HG03558 (cell line): ENCODE measurements around the gene MLX.
"Not testable (repeated sequence)": the region's sequence is repeated elsewhere in the genome, so short reads cannot be mapped to it uniquely, and the experiment has no call there.

Source experiments
- ATAC-seq: cut with Tn5 transposase; IDR thresholded peaks from one replicate; pipeline ENCODE4 v1.9.1; 2021; ENCODE audit warnings: moderate number of reproducible peaks; ENCODE audit not compliant: unreplicated experiment; ENCODE audit errors: extremely low read depth

Gene MLX

GRCh38 chr17:42609814-42610801 lies 43.2 kb downstream of the MLX start:
- ATAC-seq = not testable (repeated sequence)

- ATAC-seq = no peak
Measured at GRCh38 chr17:42612013-42612412, 45.1 kb downstream of the MLX start.

DNA sequence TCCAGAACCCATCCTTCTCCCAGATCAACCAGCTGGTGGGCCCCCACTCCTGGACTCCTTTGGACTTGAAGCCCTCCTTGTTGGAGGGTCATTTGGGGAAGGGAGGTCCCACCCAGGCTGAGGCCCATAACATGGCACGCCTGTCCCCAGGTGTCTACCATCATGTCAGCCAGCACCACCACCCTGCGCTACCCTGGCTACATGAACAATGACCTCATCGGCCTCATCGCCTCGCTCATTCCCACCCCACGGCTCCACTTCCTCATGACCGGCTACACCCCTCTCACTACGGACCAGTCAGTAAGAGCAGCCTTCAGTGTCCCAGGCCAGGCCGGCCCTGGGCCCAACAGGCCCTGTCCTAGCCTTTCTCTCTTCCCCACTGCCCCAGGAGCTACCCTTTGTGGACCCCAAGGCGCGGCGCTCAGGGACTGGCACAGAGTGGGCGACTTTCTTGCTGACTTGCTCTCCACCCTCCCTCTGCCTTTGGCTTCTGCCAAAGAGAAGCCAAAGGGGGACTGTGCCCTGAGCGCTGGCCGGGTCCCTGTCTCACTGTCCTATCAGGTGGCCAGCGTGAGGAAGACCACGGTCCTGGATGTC lies 46.9 kb downstream of the MLX start:
- no peak for ATAC-seq

DNA sequence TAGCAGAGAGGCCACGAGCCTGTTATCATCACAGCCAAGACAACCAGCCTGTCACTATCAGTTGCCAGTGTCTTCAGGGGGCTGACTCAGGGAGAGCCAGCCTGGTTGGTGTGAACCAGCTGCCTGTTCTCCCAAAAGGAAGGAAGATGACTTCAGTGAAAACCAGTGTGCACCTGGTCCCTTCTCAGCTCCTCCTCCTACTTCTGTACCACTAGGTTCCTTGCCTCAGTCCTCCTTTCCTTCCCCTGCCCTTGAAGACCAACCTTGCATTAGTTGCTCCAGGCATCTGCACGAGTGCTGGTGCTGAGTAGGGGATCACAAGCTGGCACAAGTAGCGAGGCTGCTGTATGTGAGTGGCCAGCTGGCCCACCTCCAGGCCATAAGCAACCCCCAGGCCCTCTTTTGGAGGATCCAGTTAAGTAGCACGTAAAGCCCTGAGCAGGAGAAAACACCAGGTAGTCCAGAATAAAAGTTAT lies 51.1 kb downstream of the MLX start:
- ATAC-seq = no peak

DNA sequence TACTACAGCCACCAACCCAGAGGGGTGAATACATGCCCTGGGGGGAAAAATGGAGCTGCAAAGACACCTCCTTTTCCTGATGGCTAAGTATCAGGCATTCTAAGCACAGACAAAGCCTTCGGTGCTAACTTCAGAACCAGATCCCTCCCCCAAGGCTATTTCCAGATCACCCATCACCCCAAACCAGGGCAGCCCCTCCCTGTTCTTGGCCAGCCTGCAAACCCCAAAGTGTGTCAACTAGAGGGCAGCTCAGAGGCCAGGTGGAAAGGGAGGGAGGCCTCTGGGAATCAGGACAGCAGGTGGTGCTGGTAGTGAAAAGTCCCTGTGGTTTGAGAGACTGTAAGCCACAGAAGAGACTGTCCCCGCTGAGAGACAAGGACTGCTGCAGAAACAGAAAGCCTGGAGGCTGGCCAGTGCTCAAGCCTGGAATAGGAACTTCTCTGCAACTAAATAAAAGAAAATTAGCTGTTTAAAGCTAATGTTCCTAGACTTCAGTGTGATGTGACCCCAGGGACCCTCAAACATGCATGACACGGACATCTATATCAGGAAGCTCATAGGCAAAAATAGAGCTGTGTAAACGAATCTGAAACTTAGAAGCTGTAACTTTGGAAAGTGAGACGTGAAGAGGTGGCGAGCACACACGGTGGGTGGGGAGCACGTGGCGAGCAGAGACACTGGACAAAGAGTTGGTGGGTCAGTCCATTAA lies 51.7 kb downstream of the MLX start:
- ATAC-seq = peak; percentile 52

GRCh38 chr17:42621987-42622386 lies 55.1 kb downstream of the MLX start:
- not testable (repeated sequence) for ATAC-seq
